ENCODE data around the gene RBM6. TPM values are rescaled to one million over a fixed set of nuclear protein-coding genes. Genes with fewer than 3 reads are reported as not detected.
A peak's percentile ranks its signal among the peaks of the same experiment; 100 is the strongest.
"Not testable (repeated sequence)": the region's sequence is repeated elsewhere in the genome, so short reads cannot be mapped to it uniquely, and the experiment has no call there.

Gene RBM6
- total and polyA plus RNA-seq, 11 donors, result 21.1 to 75.1 (median 32.6) TPM

DNA sequence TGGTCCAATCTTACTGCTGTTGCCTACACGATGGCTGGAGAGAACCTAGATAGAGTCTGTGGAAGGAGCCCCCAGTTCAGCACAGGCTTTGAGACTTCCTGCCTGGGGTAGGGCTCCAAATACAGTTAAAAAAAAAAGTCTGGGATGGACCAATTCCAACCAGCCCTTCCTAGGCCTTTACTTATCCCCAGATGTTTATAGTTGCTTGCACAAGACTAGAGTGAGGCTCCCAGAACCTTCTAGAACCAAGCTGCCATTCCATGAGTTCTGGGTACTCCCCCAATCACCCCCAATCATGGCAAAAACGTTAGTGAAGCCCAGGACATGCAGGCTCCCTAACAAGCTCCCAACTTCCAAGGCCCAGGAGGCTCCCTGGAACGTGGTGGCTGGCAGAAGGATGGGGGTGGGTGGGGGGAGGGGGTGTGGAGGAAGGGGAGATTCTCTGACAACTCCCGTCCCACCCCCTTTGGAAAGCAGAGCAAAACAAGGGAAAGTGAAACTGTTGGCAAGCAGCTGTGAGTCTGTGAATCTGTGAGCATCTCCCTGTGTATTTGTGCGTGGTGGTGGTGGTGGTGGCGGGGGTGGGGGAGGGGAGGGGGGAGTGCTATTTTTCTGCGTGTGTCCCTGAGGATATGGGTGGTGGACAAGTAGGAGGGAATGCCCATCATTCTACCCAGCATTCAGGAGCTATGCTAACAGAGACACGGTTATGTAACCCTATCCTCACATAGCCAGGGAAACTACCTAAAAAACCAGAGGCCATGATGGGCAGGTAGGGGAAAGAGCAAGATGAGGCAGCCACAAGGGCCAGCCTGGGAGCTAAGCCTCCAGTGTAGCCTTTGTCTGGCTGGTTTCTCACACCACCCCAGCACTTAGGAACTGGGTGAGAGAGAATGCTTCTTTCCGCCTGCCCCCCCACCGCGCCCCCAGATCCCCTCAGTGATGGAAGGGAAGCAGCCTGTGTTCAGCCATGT is 38.3 kb upstream of the RBM6 start:
- Histone ChIP-seq H3K9me3 (no peaks in the 10 kb centered on the region), H3K27me3 (no peaks in the 10 kb centered on the region), H3K4me1 (peaks cover 6 to 40% (median 28%) of the 10 kb centered on the region in 12 donors), H3K4me3 (no peak overlapping the region), H3K27ac (peak overlapping the region in 1 of 12 donors; percentile 9), H3K36me3 (no peaks in the 10 kb centered on the region)
- intact Hi-C loops (cut with DNase I), result loop anchor here in 6 of 10 donors (5.0 to 10.0 kb wide), 8 partner anchors 44 to 357 kb away; partner anchors contain the start of genes AMIGO3 (in 1 of the 6), GMPPB (in 1 of the 6) and TRAIP (in 1 of the 6)
- ATAC-seq (no peak), DNase-seq (no peak)
- 55 to 67% (median 62%) methylated on average over 8 to 11 of the region's 11 CpGs for whole genome bisulfite sequencing, 4 donors
- no peak for TF ChIP-seq POLR2A (IDR thresholded peaks at IDR 0.05)
- TF ChIP-seq, protein P1, sequence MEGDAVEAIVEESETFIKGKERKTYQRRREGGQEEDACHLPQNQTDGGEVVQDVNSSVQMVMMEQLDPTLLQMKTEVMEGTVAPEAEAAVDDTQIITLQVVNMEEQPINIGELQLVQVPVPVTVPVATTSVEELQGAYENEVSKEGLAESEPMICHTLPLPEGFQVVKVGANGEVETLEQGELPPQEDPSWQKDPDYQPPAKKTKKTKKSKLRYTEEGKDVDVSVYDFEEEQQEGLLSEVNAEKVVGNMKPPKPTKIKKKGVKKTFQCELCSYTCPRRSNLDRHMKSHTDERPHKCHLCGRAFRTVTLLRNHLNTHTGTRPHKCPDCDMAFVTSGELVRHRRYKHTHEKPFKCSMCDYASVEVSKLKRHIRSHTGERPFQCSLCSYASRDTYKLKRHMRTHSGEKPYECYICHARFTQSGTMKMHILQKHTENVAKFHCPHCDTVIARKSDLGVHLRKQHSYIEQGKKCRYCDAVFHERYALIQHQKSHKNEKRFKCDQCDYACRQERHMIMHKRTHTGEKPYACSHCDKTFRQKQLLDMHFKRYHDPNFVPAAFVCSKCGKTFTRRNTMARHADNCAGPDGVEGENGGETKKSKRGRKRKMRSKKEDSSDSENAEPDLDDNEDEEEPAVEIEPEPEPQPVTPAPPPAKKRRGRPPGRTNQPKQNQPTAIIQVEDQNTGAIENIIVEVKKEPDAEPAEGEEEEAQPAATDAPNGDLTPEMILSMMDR (IDR thresholded peaks at IDR 0.05), result no peak

DNA sequence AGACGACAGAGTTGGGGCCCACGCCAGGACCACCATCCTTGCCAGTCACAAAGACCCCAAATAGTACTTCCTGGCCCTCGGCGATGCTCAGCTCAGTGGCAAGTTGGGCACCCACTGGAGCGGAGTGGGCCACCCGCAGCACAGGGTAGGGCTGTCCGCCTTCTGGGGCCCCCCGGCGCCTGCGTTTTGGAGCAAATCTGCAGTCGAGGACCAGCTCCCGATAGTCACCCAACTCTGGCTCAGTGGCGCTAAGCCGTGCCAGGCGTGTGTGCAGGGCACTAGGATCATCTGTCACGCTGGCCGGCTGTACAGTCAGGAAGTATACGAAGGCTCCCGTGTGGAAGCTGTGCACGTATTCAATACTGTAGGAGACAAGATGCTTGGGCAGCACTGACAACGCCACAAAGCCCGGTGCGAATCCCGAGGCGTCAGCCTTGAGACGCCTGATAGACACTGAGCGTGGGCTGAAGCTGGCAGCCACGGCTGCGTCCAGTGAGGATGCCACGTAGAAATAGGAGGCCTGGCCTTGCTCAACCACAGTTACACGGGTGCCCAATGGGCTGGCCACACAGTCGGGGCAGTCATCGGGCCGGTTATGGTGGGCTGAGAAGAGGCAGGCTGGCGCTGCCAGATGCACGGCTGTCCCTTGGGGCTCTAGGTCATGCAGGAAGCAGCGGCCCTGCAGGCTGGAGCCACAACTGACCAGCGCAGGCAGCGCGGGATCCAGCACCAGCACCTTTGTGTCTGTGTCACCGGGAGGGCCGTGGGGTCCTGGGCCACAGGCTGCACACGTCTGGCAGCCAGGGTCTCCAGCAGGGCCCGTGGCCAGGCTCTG is 37.2 kb upstream of the RBM6 start:
- no peaks in the 10 kb centered on the region for H3K9me3 ChIP-seq
- peak overlapping the region in 6 of 12 donors; percentile 26 to 84 (median 63) for H3K27ac ChIP-seq
- no peaks in the 10 kb centered on the region for H3K36me3 ChIP-seq
- 83 to 94% (median 90%) methylated on average over 20 to 44 of the region's 44 CpGs for WGBS, 4 donors
- TF ChIP-seq POLR2A (IDR thresholded peaks at IDR 0.05), result no peak
- TF ChIP-seq, protein P1 (IDR thresholded peaks at IDR 0.05), result no peak
- intact Hi-C loops (cut with DNase I), result loop anchor here in 6 of 10 donors (1.0 to 10.0 kb wide), 9 partner anchors 45 to 358 kb away; partner anchors contain the start of genes AMIGO3 (in 1 of the 6), GMPPB (in 1 of the 6) and TRAIP (in 1 of the 6)
- H3K27me3 ChIP-seq, result no peaks in the 10 kb centered on the region
- peaks cover 6 to 43% (median 28%) of the 10 kb centered on the region in 12 donors for H3K4me1 ChIP-seq
- DNase-seq (no peak), ATAC-seq (no peak)
- peak overlapping the region in 10 of 12 donors; percentile 22 to 62 (median 50) for H3K4me3 ChIP-seq

DNA sequence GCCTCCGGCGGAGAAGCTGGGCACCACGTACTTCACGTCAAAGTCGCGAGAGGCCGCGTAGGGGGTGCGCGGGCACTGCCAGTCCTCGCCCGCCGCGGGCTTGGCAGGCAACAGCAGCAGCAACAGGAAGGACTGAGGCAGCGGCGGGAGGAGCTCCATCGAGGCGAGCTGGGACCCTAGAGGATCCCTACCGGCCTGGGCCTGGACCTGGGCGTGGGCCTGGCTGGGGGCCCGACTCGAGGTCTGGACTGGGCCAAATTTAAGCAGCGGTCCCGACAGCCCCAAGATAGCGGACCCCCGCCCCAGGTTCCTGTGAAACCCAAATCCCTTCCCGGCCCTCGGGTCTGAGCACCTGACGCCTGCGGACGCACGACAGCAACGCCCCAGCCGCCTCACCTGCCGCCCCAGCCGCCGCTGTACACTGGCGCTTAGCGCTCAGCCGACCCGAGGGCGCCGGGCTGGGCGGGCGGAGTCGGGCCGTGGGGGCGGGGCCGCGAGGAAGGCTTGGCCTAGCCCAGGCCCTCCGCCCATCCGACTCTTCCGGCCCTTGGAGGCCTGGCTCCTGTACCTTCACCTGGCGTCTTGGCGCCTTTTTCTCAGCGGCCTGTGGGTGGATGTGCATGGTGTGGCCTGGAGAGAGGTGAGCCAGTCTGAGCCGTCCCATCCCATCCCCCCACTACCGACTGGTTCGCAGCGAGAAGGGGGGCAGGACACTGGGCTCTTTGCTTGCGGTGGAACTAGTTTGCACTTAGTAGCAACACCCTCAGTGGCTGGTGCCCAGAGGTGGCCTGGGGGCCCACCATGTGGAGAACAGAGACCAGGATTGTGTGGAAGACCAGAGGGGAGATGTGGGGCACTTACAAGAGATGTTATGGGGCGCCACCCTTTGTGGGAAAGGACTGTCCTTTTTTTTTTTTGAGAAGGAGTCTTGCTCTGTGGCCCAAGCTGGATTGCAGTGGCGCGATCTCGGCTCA is 36.2 kb upstream of the RBM6 start, which contains the start of gene MST1R:
Gene MST1R (minus strand): TSS at position 423 of the 974 bp plus-strand sequence. CDS start 264 bp downstream, at position 159.
- TF ChIP-seq, protein P1 (IDR thresholded peaks at IDR 0.05), result no peak
- peak in 1 of 2 donors; percentile 40 for TF ChIP-seq POLR2A (IDR thresholded peaks at IDR 0.05)
- intact Hi-C loops (cut with DNase I), result loop anchor here in 6 of 10 donors (1.0 to 10.0 kb wide), 10 partner anchors 46 to 359 kb away; partner anchors contain the start of genes AMIGO3 (in 1 of the 6), GMPPB (in 1 of the 6) and TRAIP (in 1 of the 6)
- peak; percentile 50 to 86 (median 80) for ATAC-seq
- Histone ChIP-seq H3K4me3 (peak within 1 kb of the TSS; percentile 14 to 62 (median 46)), H3K36me3 (peaks cover 0 to 2% (median 0%) of the 10 kb centered on the region in 9 donors), H3K9me3 (no peaks in the 10 kb centered on the region), H3K27me3 (no peaks in the 10 kb centered on the region), H3K4me1 (peaks cover 6 to 43% (median 28%) of the 10 kb centered on the region in 12 donors), H3K27ac (peak within 1 kb of the TSS in 10 of 12 donors; percentile 18 to 84 (median 55))
- 28 to 45% (median 34%) methylated on average over 48 to 65 of the region's 65 CpGs for WGBS, 4 donors
- peak; percentile 75 to 88 (median 80) for DNase-seq

DNA sequence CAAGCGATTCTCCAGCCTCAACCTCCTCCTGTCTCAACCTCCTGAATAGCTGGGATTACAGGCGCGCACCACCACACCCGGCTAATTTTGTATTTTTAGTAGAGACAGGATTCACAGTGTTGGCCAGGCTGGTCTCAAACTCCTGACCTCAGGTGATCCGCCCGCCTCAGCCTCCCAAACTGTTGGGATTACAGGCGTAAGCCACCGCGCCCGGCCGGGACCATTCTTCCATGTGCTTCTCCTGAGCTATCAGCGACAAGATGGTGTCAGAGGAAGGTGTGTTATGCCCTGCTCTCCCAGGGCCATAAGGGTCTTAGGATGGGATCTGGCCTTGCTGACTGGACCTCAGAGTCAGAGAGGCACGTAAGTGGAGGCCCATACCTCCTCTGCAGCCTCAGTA is 35.5 kb upstream of the RBM6 start:
- not testable (repeated sequence) for DNase-seq, H3K36me3 ChIP-seq, H3K9me3 ChIP-seq, ATAC-seq, H3K27me3 ChIP-seq
- intact Hi-C loops (cut with DNase I), result loop anchor here in 6 of 10 donors (2.0 to 10.0 kb wide), 9 partner anchors 47 to 360 kb away; partner anchors contain the start of genes AMIGO3 (in 1 of the 6), GMPPB (in 1 of the 6) and TRAIP (in 1 of the 6)
- 93 to 99% (median 96%) methylated on average over 12 to 13 of the region's 13 CpGs for WGBS, 4 donors
- H3K4me3 ChIP-seq, result peak overlapping the region in 1 of 12 donors; percentile 56
- peak overlapping the region in 6 of 12 donors; percentile 26 to 84 (median 55) for H3K27ac ChIP-seq
- H3K4me1 ChIP-seq, result peaks cover 6 to 43% (median 28%) of the 10 kb centered on the region in 12 donors

All from heart left ventricle (tissue), 16 donors.